HEK293T (cell line): ENCODE measurements around the gene ABR.

Source experiments
- CTCF ChIA-PET: fragments of 350-600 bp; formaldehyde crosslinking; extraction: SDS; loops from one replicate; lab custom pipeline; 2021; ENCODE audit warnings: antibody characterized with exemption, inconsistent platforms; lab: Yijun Ruan, JAX
- POLR2A ChIA-PET: fragments of 350-600 bp; formaldehyde crosslinking; extraction: SDS; loops from one replicate; lab custom pipeline; 2020; ENCODE audit warnings: antibody characterized with exemption, inconsistent platforms; lab: Yijun Ruan, JAX
- DNase-seq: peaks from one replicate; pipeline ENCODE4 v3.0.0; 2012; ENCODE audit warnings: mixed read lengths; ENCODE audit errors: extremely low spot score
- ARNT ChIP-seq: fragments of 450-650 bp; IDR thresholded peaks from 2 replicates; pipeline ENCODE4 v1.6.1; 2017; ENCODE audit warnings: mild to moderate bottlenecking
- BHLHE40 ChIP-seq: fragments of 450-650 bp; IDR thresholded peaks from 2 replicates; pipeline ENCODE4 v1.6.1; 2016; ENCODE audit warnings: mild to moderate bottlenecking, moderate library complexity, borderline replicate concordance
- CTBP1 ChIP-seq: fragments of 450-650 bp; IDR thresholded peaks from 2 replicates; pipeline ENCODE4 v1.6.1; 2016; ENCODE audit warnings: borderline replicate concordance
- ELF4 ChIP-seq: fragments of 450-650 bp; IDR thresholded peaks from 2 replicates; pipeline ENCODE4 v1.6.1; 2017; ENCODE audit warnings: antibody characterized with exemption
- FOXA1 ChIP-seq: fragments of 450-650 bp; IDR thresholded peaks from 2 replicates; pipeline ENCODE4 v1.6.1; 2016; ENCODE audit warnings: mild to moderate bottlenecking
- FOXK2 ChIP-seq: fragments of 450-650 bp; IDR thresholded peaks from 2 replicates; pipeline ENCODE4 v1.6.1; 2016; ENCODE audit warnings: mild to moderate bottlenecking
- FOXM1 ChIP-seq: fragments of 450-650 bp; IDR thresholded peaks from 2 replicates; pipeline ENCODE4 v1.6.1; 2017; ENCODE audit warnings: mild to moderate bottlenecking, borderline replicate concordance
- HDGF ChIP-seq: fragments of 450-650 bp; IDR thresholded peaks from 2 replicates; pipeline ENCODE4 v1.6.1; 2017; ENCODE audit warnings: antibody characterized with exemption, borderline replicate concordance
- L3MBTL2 ChIP-seq: fragments of 450-650 bp; conservative IDR thresholded peaks from 2 replicates; pipeline ENCODE4 v1.6.1; 2016; ENCODE audit warnings: mild to moderate bottlenecking
- LEF1 ChIP-seq: fragments of 450-650 bp; IDR thresholded peaks from 2 replicates; pipeline ENCODE4 v1.6.1; 2017; ENCODE audit warnings: mild to moderate bottlenecking, borderline replicate concordance
- NFRKB ChIP-seq: fragments of 450-650 bp; IDR thresholded peaks from 2 replicates; pipeline ENCODE4 v1.6.1; 2016; ENCODE audit warnings: mild to moderate bottlenecking, moderate library complexity
- SP1 ChIP-seq: fragments of 450-650 bp; IDR thresholded peaks from 2 replicates; pipeline ENCODE4 v1.6.1; 2017
- SUZ12 ChIP-seq: fragments of 450-650 bp; IDR thresholded peaks from 2 replicates; pipeline ENCODE4 v1.6.1; 2016; ENCODE audit warnings: mild to moderate bottlenecking
- TARDBP ChIP-seq: fragments of 450-650 bp; IDR thresholded peaks from 2 replicates; pipeline ENCODE4 v1.6.1; 2016
- ZNF384 ChIP-seq: fragments of 450-650 bp; IDR thresholded peaks from 2 replicates; pipeline ENCODE4 v1.6.1; 2016
- TF ChIP-seq, protein P1 (sequence below): fragments of 450-650 bp; IDR thresholded peaks from 2 replicates; pipeline ENCODE4 v1.6.1; 2016

The ABR gene

DNA sequence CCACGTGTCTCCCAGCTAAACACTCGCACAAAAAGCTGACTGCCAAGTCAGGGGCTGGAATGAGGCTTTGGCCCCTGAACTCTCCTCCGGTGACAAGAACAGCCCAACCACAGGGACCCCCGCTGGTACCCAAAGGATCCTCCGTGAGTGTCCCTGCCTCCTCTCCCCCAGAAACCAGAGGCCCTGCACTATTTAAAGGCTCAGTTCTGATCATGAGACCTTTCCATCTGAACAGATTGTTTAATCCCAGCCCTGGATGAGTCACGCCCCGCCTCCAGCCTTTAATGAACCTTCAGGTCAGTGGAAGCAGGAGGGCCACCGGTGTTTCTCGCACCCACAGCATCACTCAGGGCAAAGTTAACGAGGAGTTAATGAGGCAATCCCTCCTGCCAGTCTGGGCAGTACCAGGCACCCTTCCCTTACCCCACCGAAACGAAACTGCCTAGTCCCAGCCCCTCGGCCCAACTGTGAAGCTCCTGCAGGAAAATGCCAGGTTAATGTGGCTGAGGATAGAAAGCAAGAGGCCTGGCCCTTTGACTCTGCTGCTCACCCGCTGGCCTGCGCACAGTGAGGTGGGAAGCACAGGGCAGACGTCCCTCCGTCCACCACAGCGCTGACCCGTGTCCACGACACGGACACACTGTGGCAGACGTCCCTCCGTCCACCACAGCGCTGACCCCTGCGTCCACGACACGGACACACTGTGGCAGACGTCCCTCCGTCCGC lies 150.4 kb downstream of the ABR start:
- no peak for DNase-seq
- POLR2A ChIA-PET = no interaction called here
- CTCF ChIA-PET = no interaction called here
- TF ChIP-seq NFRKB (no peak), TARDBP (no peak), ZNF384 (no peak), L3MBTL2 (no peak), FOXK2 (no peak), HDGF (no peak), SUZ12 (no peak), FOXA1 (no peak), ELF4 (no peak), BHLHE40 (no peak), CTBP1 (no peak), LEF1 (no peak), SP1 (no peak), ARNT (no peak), FOXM1 (no peak)
- TF ChIP-seq, protein P1, sequence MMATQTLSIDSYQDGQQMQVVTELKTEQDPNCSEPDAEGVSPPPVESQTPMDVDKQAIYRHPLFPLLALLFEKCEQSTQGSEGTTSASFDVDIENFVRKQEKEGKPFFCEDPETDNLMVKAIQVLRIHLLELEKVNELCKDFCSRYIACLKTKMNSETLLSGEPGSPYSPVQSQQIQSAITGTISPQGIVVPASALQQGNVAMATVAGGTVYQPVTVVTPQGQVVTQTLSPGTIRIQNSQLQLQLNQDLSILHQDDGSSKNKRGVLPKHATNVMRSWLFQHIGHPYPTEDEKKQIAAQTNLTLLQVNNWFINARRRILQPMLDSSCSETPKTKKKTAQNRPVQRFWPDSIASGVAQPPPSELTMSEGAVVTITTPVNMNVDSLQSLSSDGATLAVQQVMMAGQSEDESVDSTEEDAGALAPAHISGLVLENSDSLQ = no peak

DNA sequence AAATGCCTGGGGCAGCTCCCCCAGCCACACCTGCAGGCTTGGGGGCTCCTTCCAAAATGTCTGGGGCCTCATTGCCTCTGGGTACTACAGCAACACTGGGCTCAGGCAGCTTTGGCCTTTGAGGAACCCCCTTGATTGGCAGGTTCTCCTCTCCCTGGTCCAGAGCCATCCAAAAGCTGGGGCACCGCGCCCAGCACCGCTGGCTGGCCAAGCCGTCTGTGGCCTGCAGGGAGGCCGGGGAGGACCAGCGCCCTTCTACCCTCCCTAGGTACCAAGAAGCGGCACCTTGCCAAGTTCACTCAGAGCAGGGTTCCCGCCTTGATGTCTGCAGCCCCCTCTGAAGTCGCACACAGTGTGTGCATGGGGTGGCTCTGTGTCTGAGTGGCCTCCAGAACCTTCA lies 152.7 kb downstream of the ABR start:
- no peak for DNase-seq
- TF ChIP-seq FOXA1 (no peak), SUZ12 (no peak), NFRKB (no peak), HDGF (no peak)
- ChIA-PET POLR2A (no interaction called here), CTCF (no interaction called here)

DNA sequence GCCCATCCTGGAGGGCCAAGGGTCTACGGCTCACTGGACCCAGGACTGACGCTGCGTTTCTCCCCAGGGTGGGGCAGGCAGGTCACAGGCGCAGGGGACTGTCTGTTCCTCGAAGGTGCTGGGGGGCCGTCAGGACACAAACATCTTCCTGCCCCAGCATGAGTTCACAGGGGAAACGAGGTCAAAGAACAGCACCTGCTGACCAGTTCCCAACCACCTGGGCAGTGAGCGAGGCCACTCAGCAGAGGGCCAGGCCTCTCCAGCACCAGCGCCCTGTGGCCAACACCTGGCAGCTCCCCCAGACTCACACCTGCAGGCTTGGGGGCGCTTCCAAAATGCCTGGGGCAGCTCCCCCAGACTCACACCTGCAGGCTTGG lies 153.2 kb downstream of the ABR start:
- TF ChIP-seq FOXM1 = no peak
- TF ChIP-seq, protein P1 = no peak
- TF ChIP-seq CTBP1 = no peak
- TF ChIP-seq HDGF = no peak
- TF ChIP-seq TARDBP = no peak
- TF ChIP-seq ZNF384 = no peak
- TF ChIP-seq SP1 = no peak
- no peak for TF ChIP-seq ELF4
- ChIA-PET CTCF (interaction anchor here (0.8 kb wide), 1 partner anchor 8 kb away, joined by 3 read pairs; no protein-coding TSS in a partner anchor), POLR2A (interaction anchor here (0.6 kb wide), 1 partner anchor 236 kb away, joined by 3 read pairs; no protein-coding TSS in a partner anchor)

DNA sequence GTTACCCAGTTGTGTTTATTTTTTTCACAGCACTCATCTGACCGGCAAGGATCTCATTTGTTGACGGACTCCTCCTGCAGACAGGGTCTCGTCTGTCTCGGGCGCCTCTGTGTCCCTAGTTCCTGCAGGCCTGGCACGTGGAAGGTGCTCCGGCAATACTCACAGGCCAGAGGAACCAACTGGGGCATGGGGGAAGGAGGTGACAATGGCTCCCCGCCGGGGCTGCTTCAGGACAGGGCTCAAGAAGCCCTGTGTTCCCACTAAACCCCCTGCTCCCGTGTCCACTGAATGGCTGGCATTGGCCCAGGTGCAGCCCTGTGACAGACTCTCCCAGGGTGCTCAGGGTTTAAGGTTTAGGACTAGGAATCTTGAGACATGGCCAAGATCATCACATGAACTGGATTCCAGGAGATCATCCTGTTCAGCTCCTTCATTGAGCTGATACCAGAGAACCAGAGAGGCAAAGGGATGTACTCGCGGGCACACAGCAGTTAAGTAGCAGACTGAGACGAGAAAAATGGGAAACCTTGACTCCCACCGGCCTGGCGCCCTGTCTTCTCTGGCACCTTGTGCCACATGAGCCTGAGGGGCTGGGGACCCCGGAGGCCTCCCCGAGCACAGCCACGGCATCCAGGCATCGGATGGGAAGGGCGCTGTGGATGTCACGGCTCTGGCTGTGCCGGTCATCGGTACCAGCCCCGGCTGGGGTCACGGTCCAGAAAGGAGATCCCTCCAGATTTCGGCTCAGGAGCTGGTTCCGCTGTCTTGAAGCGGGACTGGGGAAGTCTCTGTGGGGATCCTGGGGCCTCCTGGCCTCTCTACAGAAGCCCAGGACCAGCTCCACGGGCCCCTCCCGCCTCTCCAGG lies 153.8 kb downstream of the ABR start:
- ChIA-PET POLR2A (interaction anchor here (0.6 kb wide), 1 partner anchor 235 kb away, joined by 3 read pairs; no protein-coding TSS in a partner anchor), CTCF (interaction anchor here (0.8 kb wide), 1 partner anchor 9 kb away, joined by 3 read pairs; no protein-coding TSS in a partner anchor)
- DNase-seq = no peak
- TF ChIP-seq, protein P1 = no peak
- TF ChIP-seq ARNT = no peak
- TF ChIP-seq TARDBP = no peak
- no peak for TF ChIP-seq ELF4
- TF ChIP-seq FOXA1 = no peak
- no peak for TF ChIP-seq SUZ12
- TF ChIP-seq L3MBTL2 = no peak
- TF ChIP-seq FOXM1 = no peak
- TF ChIP-seq ZNF384 = no peak
- no peak for TF ChIP-seq FOXK2
- no peak for TF ChIP-seq LEF1
- TF ChIP-seq CTBP1 = no peak
- no peak for TF ChIP-seq NFRKB
- TF ChIP-seq BHLHE40 = no peak
- TF ChIP-seq HDGF = no peak
- no peak for TF ChIP-seq SP1

More for the DNA sequence above, 153.2 kb downstream of the ABR start:
- no peak for DNase-seq

DNA sequence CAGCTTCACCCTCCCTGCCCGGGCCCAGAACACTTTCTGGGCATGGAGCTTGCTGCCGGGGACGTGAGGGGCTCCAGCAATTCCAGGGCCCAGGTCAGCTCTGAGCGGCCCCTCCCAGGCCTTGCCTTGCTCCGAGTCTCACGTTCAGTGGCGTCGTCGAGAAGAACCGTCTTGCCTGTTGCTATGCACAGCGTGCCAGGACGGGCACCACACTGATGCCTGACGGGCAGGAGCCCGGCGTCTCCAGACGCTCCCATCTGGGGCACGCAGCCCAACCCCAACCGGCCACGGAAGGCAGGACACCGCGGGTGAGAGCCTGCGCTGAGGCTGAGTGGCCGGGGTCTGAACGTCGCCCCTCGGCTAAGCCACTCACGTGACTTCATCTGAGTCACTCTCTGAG lies 155.7 kb downstream of the ABR start:
- CTCF ChIA-PET = interaction anchor here (0.9 kb wide), 1 partner anchor 32 kb away, joined by 3 read pairs; no protein-coding TSS in a partner anchor
- POLR2A ChIA-PET = no interaction called here
- no peak for DNase-seq
- peak; percentile 27; the same call in 1 of the 2 replicates for TF ChIP-seq ZNF384
- no peak for TF ChIP-seq HDGF
- no peak for TF ChIP-seq ARNT
- TF ChIP-seq ELF4 = no peak
